T47D (cell line): ENCODE measurements around the gene IDH1.

Source experiments
- DNase-seq, 2 experiments: peaks; one replicate each; pipeline versions ENCODE4 v3.0.0 to v3.0.0-alpha.2; 2011 to 2012; ENCODE audit warnings: low read depth in 1 of 2, low spot score in 1 of 2
- JUND ChIP-seq: IDR thresholded peaks from 2 replicates; pipeline ENCODE4 v1.6.1; 2012; ENCODE audit warnings: low read depth
- in situ Hi-C: cut with HindIII; loops from 2 replicates; pipeline ENCODE4 v1.10.0; 2016; ENCODE audit warnings: low sequenced_read_pairs, low pct_unique_long_range_greater_than_20kb

IDH1 gene

DNA sequence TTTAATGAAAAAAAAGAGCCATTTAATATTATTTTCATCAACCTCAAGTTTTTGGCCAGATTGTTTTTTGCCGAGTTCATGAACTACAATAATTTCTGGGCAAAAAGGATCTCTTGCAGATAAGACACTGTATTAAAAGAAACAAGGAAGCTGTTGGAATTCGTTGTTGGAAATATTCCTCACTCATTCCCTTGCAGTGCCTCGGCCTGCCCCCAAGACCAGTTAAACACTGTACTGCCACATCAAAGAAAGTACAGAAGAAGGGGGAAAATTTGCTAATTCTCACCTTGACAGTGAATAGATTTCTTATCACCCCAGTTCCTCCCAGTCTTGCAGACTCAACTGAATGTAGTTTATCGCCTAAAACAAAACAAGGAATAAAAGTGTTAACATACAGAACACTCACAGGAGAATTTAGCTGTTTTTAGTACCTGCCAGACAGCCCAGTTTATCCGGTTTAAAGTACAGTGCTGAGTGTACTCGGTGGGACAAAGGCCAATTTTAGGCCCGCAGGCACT lies 1.2 kb downstream of the IDH1 start:
- DNase-seq = no peak
- in situ Hi-C loops = no loop called here
- TF ChIP-seq JUND = no peak

DNA sequence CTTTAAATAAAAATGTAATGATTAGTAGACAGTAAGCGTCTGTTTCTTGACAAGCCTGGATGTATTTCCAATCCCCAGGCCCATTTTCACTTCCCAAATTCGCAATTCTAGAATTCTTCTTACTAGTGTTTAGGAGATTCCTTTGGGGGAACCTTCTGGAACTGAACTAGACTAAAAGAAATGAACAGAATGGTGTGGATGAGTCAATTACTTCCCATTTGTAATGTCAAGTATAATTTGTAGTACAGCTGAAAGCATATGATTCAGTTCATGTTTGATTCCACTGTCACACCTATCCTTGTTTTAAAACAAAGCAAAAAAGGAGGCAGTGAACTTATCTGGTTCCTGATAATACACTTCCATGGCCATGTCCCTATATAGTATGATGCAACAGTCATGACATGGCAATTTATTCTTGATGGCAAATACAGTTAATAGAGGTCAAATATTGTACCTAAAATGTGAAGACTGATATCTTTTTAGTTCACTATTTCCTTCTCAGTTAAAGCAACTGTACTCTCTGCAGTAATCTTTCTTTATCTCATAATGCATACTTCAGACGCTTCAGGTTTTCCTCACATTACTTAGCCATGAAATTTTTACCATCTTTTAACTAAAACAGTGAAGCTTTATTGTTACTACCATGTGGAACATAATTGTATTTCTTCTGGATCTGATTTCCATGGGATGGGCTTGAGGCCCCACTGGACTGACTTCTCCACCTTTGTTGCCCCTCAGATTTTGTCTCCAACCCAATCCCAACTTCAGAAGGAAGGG lies 2.0 kb downstream of the IDH1 start:
- no peak for DNase-seq
- TF ChIP-seq JUND = no peak
- in situ Hi-C loops = no loop called here

DNA sequence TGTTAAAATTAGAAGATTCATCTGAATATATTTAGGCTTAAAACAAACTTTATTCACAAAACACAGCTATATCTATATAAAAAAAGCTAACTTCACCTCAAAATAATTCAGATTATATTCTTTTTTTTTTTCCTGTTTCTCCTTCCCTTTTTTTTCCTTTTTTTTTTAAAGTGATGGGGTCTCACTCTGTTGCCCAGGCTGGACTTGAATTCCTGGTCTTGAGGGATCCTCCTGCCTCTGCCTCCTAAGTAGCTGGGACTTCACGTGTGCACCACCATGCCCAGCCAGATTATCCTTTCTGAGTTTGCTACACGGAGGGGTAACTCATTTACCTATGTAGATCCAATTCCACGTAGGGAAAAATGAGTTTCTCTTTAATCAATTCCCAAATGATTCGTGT lies 3.8 kb downstream of the IDH1 start:
- in situ Hi-C loops = no loop called here
- DNase-seq = no peak
- TF ChIP-seq JUND = no peak

DNA sequence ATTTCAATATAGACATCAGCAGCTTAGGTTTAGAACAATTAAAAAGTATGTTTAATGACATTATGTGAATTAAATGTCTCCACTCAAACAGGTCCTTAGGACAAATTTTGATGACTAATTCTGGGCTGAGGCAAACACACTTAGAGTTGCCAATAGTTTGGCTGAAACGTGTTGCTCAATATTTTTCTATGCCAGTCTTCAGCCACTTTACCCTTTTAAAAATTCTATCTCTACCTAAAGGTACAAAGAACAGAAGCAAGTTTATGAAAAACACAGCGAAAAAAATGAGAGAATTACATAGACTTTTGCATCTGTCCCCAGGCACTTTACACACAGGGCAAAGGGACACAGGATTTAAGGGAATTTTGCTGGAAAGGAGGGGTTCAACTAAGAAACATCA lies 4.5 kb downstream of the IDH1 start:
- no peak for DNase-seq
- no peak for TF ChIP-seq JUND
- in situ Hi-C loops = no loop called here

DNA sequence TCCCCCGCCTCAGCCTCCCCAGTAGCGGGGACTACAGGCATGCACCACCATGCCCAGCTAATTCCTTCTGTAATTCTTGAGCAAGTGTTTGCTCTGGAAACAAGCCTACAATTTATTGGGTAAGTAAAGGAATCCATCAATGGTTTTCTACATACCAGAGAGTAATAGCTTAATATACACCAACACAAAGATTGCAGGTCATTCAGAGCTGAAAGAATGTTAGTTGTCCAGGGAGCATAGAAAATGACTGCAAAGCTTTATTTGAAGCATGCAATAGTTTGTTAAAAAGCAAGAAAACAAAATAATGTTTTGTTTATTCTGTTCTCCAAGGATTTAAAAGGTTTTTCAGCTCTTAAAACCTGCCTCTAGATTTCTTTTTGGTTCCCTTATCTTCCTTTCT lies 5.6 kb downstream of the IDH1 start:
- in situ Hi-C loops = no loop called here
- no peak for TF ChIP-seq JUND
- DNase-seq = no peak

DNA sequence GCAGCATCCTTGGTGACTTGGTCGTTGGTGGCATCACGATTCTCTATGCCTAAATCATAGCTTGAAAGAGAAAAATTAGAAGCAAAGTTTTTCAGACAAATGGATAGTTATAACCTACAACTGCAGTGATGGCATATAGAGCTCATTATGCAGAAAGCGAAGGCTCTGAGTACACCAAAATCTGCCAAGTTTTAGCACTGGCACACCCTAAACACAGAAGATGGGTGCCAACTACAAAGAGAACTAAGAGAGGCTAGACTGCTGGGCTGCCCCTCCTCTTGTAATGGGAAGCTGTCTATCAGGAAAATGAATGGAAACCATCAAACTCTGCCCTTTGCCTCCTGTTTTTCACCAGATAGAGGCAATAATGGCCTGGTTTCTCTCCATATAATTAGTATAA lies 6.3 kb downstream of the IDH1 start:
- no peak for TF ChIP-seq JUND
- in situ Hi-C loops = no loop called here
- DNase-seq = no peak

DNA sequence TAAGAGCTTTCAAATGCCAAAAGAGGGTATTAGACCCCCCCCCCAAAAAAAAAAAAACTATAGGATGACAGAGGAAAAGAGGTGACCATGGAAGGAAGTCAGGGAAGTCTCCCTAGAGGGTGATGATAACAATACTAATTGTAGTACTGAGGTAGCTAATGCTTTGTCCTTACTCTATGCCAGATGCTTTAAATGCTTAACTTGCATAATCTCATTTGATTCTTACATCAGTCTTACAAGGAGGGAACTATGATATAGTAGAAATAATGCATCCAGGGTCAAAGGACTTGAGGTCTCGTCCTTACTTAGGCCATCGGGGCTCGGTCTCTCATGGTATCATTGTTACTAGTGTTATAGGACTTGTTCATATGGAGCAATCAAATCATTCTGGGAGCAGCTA lies 9.1 kb downstream of the IDH1 start:
- TF ChIP-seq JUND = no peak
- in situ Hi-C loops = no loop called here
- no peak for DNase-seq

DNA sequence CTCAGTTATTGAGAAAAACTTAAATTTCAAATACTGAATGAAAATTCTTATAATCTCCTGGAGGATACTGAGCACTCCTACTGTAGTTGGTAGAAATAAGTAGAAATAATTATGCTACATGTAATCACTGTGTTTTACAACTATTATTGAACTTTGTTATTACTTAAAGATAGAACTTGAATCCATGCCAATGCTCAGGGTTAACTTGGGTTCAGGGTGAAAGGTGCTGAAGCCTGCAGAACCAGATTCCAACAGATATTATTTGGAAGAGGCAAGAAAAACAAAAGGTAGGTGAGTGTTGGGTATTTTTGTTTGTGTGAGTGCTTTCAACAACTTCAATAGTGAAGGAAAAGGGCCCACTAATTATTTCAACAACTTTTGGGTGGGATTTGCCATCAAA lies 10.4 kb downstream of the IDH1 start:
- in situ Hi-C loops = no loop called here
- no peak for DNase-seq
- no peak for TF ChIP-seq JUND

DNA sequence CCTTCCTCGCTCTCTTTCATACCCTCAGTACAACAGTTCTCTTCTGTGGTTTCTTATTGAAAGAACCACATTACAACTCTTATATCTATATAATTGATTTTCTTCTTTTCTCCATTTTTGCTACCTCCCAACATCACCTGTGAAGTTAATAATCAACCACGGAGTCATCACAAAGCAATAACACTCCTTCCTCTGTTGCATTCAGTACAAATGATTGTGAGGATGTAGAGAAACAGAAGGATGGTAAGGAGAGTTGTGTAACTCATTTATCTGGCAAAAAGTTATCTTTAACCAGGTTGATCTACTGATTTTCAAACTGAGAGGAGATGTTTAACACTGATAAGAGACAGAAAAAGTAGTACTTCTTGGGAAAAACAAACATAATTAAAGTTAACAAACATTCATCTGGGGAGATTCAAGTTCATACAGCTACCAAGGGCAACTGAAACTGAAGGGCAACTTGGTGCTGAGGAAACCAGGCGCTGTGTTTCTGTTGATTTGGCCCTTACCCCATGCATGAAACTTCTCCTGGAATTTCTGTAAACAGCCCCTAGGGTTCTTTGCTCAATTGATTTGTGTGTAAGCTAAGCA lies 14.2 kb downstream of the IDH1 start:
- no peak for TF ChIP-seq JUND
- in situ Hi-C loops = no loop called here
- DNase-seq = no peak

DNA sequence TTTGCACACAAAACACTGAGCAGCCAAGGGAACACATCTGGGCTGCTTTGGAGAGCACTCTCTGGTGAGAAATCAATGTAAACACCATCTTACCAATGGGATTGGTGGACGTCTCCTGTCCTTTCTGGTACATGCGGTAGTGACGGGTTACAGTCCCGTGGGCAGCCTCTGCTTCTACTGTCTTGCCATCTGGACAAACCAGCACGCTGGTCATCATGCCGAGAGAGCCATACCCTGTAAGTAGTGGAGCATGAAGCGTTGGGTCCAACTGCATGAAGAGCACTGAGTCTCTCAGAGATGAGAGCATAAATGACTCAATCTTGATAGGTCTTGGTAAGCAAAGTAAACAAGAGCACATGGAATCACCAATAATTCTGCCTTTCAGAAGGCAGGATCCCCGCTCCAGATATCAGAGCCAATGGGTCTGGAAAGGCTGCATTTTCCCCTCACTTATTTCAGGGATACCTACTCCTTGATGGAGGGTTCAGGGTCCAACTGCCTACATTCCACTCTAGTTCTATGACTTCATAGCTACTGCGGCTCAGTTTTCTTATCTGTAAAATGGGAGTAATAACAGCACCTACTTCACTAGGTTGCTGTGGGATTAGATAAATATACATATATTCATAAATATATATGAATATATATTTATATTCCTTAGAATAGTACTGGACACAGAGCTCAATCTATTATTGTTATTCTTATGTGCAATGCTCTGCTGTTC lies 14.9 kb downstream of the IDH1 start:
- in situ Hi-C loops = no loop called here
- no peak for DNase-seq
- no peak for TF ChIP-seq JUND

DNA sequence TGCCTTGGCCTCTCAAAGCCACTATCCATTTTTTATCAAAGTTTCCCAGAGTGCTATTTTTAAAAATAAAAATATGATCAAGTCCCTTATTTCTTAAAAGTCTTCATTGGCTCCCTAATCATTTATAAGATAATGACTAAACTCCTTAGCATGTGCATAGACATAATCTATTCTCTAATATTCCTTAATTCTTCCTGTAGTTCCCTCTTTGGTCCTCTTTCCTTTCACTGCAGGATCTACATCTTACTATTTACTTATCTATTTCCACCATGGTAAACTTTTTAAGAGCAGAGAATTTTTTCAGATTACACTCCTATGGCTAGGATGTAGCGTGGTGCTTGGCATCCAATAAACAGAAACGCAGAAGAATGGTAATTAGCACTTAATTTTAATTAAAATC lies 19.0 kb downstream of the IDH1 start:
- in situ Hi-C loops = no loop called here
- no peak for TF ChIP-seq JUND
- DNase-seq = no peak

DNA sequence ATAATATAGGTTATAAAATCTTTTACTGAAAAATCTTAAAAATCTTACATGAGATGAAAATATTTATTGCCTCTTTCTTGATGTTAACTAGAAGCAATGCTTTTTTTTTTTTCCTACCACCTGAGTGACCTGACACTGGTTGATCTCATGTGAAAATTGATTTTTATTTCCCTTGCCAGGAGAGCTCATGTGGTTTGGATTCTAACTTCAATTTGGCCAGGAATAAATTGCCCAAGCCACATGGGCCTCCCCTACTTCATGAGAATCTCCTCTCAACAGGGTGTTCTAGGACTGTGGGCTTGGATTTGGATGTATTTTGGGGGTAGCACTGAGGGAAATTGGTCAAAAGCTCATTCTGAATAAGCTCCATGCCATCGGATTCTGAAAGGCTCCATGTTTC lies 20.1 kb downstream of the IDH1 start:
- no peak for TF ChIP-seq JUND
- no peak for DNase-seq
- in situ Hi-C loops = no loop called here

DNA sequence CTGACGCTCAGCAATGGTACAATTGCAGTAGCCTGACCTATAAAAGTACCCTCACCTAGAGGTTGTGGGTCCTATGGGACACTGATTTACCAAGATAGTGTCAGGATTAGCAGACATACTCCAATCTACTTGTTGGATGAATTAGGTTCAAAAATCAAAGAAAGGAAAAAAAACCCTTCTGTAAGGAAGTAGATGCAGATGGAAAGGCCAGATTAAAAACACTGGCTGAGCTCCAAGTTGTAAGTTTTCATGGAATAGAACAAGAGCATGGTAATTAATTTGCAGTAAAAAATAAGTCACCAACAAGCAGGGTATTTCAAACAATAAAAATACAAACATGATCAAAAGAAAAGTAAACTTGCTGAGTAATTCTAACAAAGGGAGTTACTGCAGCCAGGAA lies 26.4 kb downstream of the IDH1 start:
- in situ Hi-C loops = no loop called here
- no peak for TF ChIP-seq JUND
- DNase-seq = no peak
